ENCODE data around the gene IGF2R.

GRCh38 chr6:160131636-160132296, 162.9 kb downstream of the IGF2R start:
- TF ChIP-seq CTCF (conservative IDR thresholded peaks at IDR 0.05; ENCODE audit: low read length): no peak
- no peak for TF ChIP-seq EZH2phosphoT487 (IDR thresholded peaks at IDR 0.05; ENCODE audit: borderline replicate concordance, low read depth, low read length)
